Heart right ventricle (tissue), 16 donors: ENCODE results near the gene RAB37. TPM values are rescaled to one million over a fixed set of nuclear protein-coding genes. Genes with fewer than 3 reads are reported as not detected.

ENCODE experiments used
- ATAC-seq, 8 donors: fragments of 200-7000 bp; cut with Tn5 transposase; one replicate each; pipeline ENCODE4 v1.9.1; 2020; ENCODE audit warnings: mild to moderate bottlenecking in 8 of 8, moderate library complexity in 8 of 8, moderate number of reproducible peaks in 1 of 8
- DNase-seq, 2 donors: peaks; one replicate each; pipeline ENCODE4 v3.0.0-alpha.2; 2020
- H3K27ac ChIP-seq, 10 donors: fragments of 200-600 bp; sonication (generic) in 2 of 10; one replicate each; pipeline versions ENCODE4 v1.5.0 to v1.8.0; 2020 to 2022; ENCODE audit warnings: mild to moderate bottlenecking in 3 of 10
- H3K27me3 ChIP-seq, 7 donors: fragments of 200-600 bp; one replicate each; pipeline ENCODE4 v1.8.0; 2021 to 2022; ENCODE audit warnings: mild to moderate bottlenecking in 2 of 7
- H3K36me3 ChIP-seq, 9 donors: fragments of 200-600 bp; sonication (generic) in 1 of 9; one replicate each; pipeline versions ENCODE4 v1.5.0 to v1.8.0; 2020 to 2022; ENCODE audit warnings: mild to moderate bottlenecking in 2 of 9
- H3K4me1 ChIP-seq, 9 donors: fragments of 200-600 bp; sonication (generic) in 1 of 9; one replicate each; pipeline versions ENCODE4 v1.5.0 to v1.8.0; 2020 to 2022; ENCODE audit warnings: mild to moderate bottlenecking in 4 of 9
- H3K4me3 ChIP-seq, 10 donors: fragments of 200-600 bp; sonication (generic) in 2 of 10; one replicate each; pipeline versions ENCODE4 v1.5.0 to v1.8.0; 2020 to 2022; ENCODE audit warnings: mild to moderate bottlenecking in 7 of 10, moderate library complexity in 2 of 10
- H3K9me3 ChIP-seq, 11 donors: fragments of 200-600 bp in 10 of 11; sonication (generic) in 2 of 11; one replicate each; pipeline versions ENCODE4 v1.5.0 to v1.8.0; 2013 to 2022; ENCODE audit warnings: mild to moderate bottlenecking in 2 of 11, control low read depth in 1 of 11, moderate library complexity in 1 of 11
- CTCF ChIP-seq, 9 donors: fragments of 200-600 bp; sonication (generic) in 2 of 9; IDR thresholded peaks; one replicate each; pipeline versions ENCODE4 v1.5.0 to v1.8.0; 2021 to 2022; ENCODE audit warnings: antibody characterized with exemption in 9 of 9, mild to moderate bottlenecking in 5 of 9, moderate library complexity in 1 of 9
- WGBS, 2 donors: extraction: QIAGEN DNeasy Blood & Tissue Kit; methylation state at CpG; one replicate each; pipeline ENCODE4 v1.1.7; 2013; ENCODE audit warnings: inconsistent platforms in 1 of 2; 5-methylcytosine and 5-hydroxymethylcytosine counted together
- intact Hi-C, 10 donors: fragments of 100-400 bp; cut with DNase I; formaldehyde crosslinking; loops; one replicate each; pipeline versions ENCODE4 v1.11.1 to v1.14.2; 2022
- long read RNA-seq, 3 donors: library from polyadenylated mRNA; unstranded; transcript quantifications; one replicate each; pipeline ENCODE4 v2.0.0, GENCODE V29; 2020 to 2021
- polyA plus RNA-seq, 2 donors: library from polyadenylated mRNA; stranded (reverse); fragments of 200-250 nt; gene quantifications; one replicate each; pipeline ENCODE4 v1.2.3, GENCODE V29; 2013
- total RNA-seq, 10 donors: library from RNA; stranded (reverse); fragmentation: NEBNext Ultra II Directional in 3 of 10; extraction: Animal tissue kit (Norgen Biotek cat#: 25700) in 3 of 10; gene quantifications; one replicate each; pipeline versions ENCODE4 v1.2.1 to v1.2.4, GENCODE V29; 2021 to 2023
- donor health status: Arrhythmogenic right ventricular cardiomyopathy.
- donor health status: ischemic (EF 13 %, LVEDD 7.1; RV severe dilation, severe dysfunction).
- donor health status: healthy with polysubstance abuse.
- donor health status: DM: no; HTN: yes; CAD: no.
- donor health status: DM: no; HTN: no; CAD: no.
- donor health status: ischemic (EF 25% LVEDD 6.9; RV normal size, moderate dysfunction).
- donor health status: ischemic (EF 25% LVEDD 5.7; RV mildly dilated, moderate dysfunction).
- donor health status: healthy.
- donor health status: DM: yes; HTN: yes; CAD: no.
- donor health status: Ischemic cardiomyopathy.
- donor health status: ischemic (EF 35%, LVEDD 5.7; RV mildly dilated, moderate dysfunction).
- donor health status: nonischemic (EF 11% LVEDD 7.7; RV severe dilation, severe dysfunction).
- donor health status: DM: yes; HTN: yes; CAD: no.
- donor health status: PGD.
- donor health status: ischemic (EF 29% LVEDD 5.4; RV normal size, mild dysfunction).
- donor health status: nonischemic (EF 23%, LVEDD 6.1; RV moderate dilation, normal function).

The RAB37 gene, protein sequence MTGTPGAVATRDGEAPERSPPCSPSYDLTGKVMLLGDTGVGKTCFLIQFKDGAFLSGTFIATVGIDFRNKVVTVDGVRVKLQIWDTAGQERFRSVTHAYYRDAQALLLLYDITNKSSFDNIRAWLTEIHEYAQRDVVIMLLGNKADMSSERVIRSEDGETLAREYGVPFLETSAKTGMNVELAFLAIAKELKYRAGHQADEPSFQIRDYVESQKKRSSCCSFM
- total RNA-seq (1 to 10 TPM in 9 of 10 donors, under 1 TPM in 1; 0.95 to 2.8 (median 1.6) TPM), polyA plus RNA-seq (1 to 10 TPM in 1 of 2 donors, under 1 TPM in 1; 0.93 to 2.7 TPM)
- long read RNA-seq, donor 1, partial matches to known transcripts = 0 of 3 reads
- long read RNA-seq, donor 1, other reads (novel, unspliced or antisense) = 1 of 3 reads
- long read RNA-seq, donor 2, partial matches to known transcripts = 0 of 2 reads
- long read RNA-seq, donor 2, other reads (novel, unspliced or antisense) = 1 of 2 reads
- long read RNA-seq, donor 3, partial matches to known transcripts = 0 of 4 reads
- long read RNA-seq, donor 3, other reads (novel, unspliced or antisense) = 1 of 4 reads

- TF ChIP-seq CTCF (IDR thresholded peaks at IDR 0.05) = peak in 8 of 9 donors; percentile 6 to 63 (median 54)
- intact Hi-C loops = loop anchor here in 8 of 10 donors (2.0 to 10.0 kb wide), 6 partner anchors 74 to 172 kb away; partner anchors contain the start of gene CD300H (in 2 of the 8)
- ATAC-seq (peak; percentile 31 to 68 (median 50)), DNase-seq (peak in 1 of 2 donors; percentile 62)
- WGBS, 2 donors = 1 to 2% methylated on average over 62 to 67 of the region's 67 CpGs
- peak within 1 kb of the TSS in 7 of 10 donors; percentile 37 to 87 (median 50) for H3K27ac ChIP-seq
- peaks cover 7 to 58% (median 23%) of the 10 kb centered on the region in 9 donors for H3K4me1 ChIP-seq
- H3K36me3 ChIP-seq = no peaks in the 10 kb centered on the region
- H3K9me3 ChIP-seq = no peaks in the 10 kb centered on the region
- H3K4me3 ChIP-seq = peak within 1 kb of the TSS; percentile 1 to 60 (median 40)
- H3K27me3 ChIP-seq = peaks cover 0 to 74% (median 59%) of the 10 kb centered on the region in 7 donors
Observed at GRCh38 chr17:74736513-74737298, at the start of gene RAB37. Gene RAB37, plus strand, starts transcription at chr17:74737256. Its CDS starts 17 bp downstream, at chr17:74737273.

- intact Hi-C loops = no loop called here
- WGBS, 2 donors = 94 to 98% methylated on average over 3 of the region's 3 CpGs
- DNase-seq = no peak
- peaks cover 0 to 36% (median 0%) of the 10 kb centered on the region in 9 donors for H3K4me1 ChIP-seq
- peaks cover 0 to 27% (median 8%) of the 10 kb centered on the region in 7 donors for H3K27me3 ChIP-seq
- H3K4me3 ChIP-seq = no peak overlapping the region
- H3K36me3 ChIP-seq = no peaks in the 10 kb centered on the region
- ATAC-seq = no peak
- no peak for TF ChIP-seq CTCF (IDR thresholded peaks at IDR 0.05)
- no peaks in the 10 kb centered on the region for H3K9me3 ChIP-seq
- H3K27ac ChIP-seq = no peak overlapping the region
Observed at GRCh38 chr17:74687886-74688285, 49.2 kb upstream of the RAB37 start.

DNA sequence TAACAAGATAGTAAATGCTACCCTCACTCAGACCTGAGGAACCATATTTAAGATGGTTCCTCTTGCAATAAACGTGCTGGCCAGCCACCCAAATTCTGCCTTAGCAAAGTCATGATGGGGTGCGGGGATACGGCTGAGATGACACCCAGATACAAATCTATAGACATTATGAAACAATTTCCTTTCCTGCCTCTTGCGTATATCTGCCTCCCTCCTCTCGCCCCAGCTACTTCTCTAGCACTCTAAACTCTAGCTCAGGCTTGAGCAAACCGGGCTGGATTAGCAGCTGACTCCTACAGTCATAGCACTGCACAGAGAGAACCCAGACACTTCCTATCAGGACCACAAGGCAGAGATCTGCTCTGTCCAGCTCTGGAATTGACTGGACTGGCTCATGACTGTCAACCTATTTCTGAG lies 46.6 kb upstream of the RAB37 start:
- DNase-seq (no peak), ATAC-seq (peak in 6 of 8 donors; percentile 42 to 72 (median 66))
- H3K36me3 ChIP-seq = peaks cover 0 to 6% (median 0%) of the 10 kb centered on the region in 9 donors
- no peak for TF ChIP-seq CTCF (IDR thresholded peaks at IDR 0.05)
- H3K9me3 ChIP-seq = no peaks in the 10 kb centered on the region
- H3K27me3 ChIP-seq = peaks cover 0 to 28% (median 9%) of the 10 kb centered on the region in 7 donors
- no peak overlapping the region for H3K4me3 ChIP-seq
- peak overlapping the region in 1 of 10 donors; percentile 86 for H3K27ac ChIP-seq
- H3K4me1 ChIP-seq = peaks cover 0 to 36% (median 0%) of the 10 kb centered on the region in 9 donors
- WGBS, 2 donors = 64 to 67% methylated on average over 6 of the region's 6 CpGs
- intact Hi-C loops = no loop called here

DNA sequence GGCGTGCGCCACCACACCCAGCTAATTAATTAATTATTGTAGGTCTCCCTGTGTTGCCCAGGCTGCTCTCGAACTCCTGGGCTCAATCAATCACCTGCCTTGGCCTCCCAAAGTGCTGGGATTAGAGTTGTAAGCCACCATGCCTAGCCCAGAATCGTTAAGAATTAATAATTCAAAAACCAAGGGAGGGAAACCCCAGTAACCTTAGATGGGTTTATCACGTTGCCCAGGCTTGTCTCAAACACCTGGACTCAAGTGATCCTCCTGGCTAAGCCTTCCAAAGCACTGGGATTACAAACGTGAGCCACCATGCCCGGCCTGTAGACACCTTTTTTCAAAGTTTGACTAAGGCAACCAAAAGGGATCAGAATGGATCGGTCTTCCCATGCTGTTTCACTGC lies 45.9 kb upstream of the RAB37 start:
- no peak for TF ChIP-seq CTCF (IDR thresholded peaks at IDR 0.05)
- H3K9me3 ChIP-seq = no peaks in the 10 kb centered on the region
- WGBS, 2 donors = 76 to 82% methylated on average over 8 of the region's 8 CpGs
- peaks cover 0 to 10% (median 0%) of the 10 kb centered on the region in 9 donors for H3K36me3 ChIP-seq
- ATAC-seq = no peak
- H3K4me1 ChIP-seq = peaks cover 0 to 36% (median 0%) of the 10 kb centered on the region in 9 donors
- peak overlapping the region in 1 of 10 donors; percentile 83 for H3K27ac ChIP-seq
- H3K4me3 ChIP-seq = no peak overlapping the region
- no peak for DNase-seq
- intact Hi-C loops = no loop called here
- peaks cover 0 to 28% (median 15%) of the 10 kb centered on the region in 7 donors for H3K27me3 ChIP-seq
